HepG2 (cell line): ENCODE data around the gene CEBPZOS. TPM values are rescaled to one million over a fixed set of nuclear protein-coding genes. Genes with fewer than 3 reads are reported as not detected.

Experiments used
- ATAC-seq: fragments of 200-7000 bp; cut with Tn5 transposase; 3 replicates; pipeline ENCODE4 v1.9.1; 2020; ENCODE audit warnings: mild to moderate bottlenecking, moderate library complexity
- BruUV-seq: library from RNA; stranded (reverse); fragments of 400-500 nt; replicated peaks from 2 replicates; lab custom pipeline; 2021; lab: Mats Ljungman, UMichigan
- CTCF ChIA-PET: fragments of 300-600 bp; formaldehyde crosslinking; extraction: SDS; loops from one replicate; lab custom pipeline; 2021; ENCODE audit warnings: low total read pairs, inconsistent platforms, low intra/inter-chr PET ratio; lab: Yijun Ruan, JAX
- POLR2A ChIA-PET: fragments of 350-600 bp; sonication (Branson Sonifier 250); formaldehyde crosslinking; loops from one replicate; lab custom pipeline; 2020; ENCODE audit warnings: antibody characterized with exemption, inconsistent platforms; lab: Yijun Ruan, JAX
- DNase-seq: peaks from one replicate; pipeline ENCODE4 v3.0.0-alpha.2; 2015; ENCODE audit warnings: low spot score
- FAIRE-seq: peaks from 3 replicates; lab custom pipeline; 2011; peaks lifted over from hg19 to GRCh38; lab: Jason Lieb, UNC
- H2AFZ ChIP-seq: one replicate; pipeline ENCODE4 v1.6.1; 2011; ENCODE audit warnings: low read length, inconsistent platforms
- H3K27ac ChIP-seq: fragments of 300-600 bp; 3 replicates; pipeline ENCODE4 v1.8.0; 2011; ENCODE audit warnings: mixed run types, mild to moderate bottlenecking, mixed read lengths, low read length, inconsistent platforms; ENCODE audit not compliant: insufficient read depth; ENCODE audit errors: extremely low read length
- H3K27me3 ChIP-seq, 2 experiments: fragments of 200-600 bp in 1 of 2; 2 replicates in 1 of 2; 3 replicates in 1 of 2; pipeline versions ENCODE4 v1.6.0 to v1.8.0; 2011; ENCODE audit warnings: low read length in 2 of 2, mild to moderate bottlenecking in 2 of 2, moderate library complexity in 2 of 2, inconsistent platforms in 1 of 2; ENCODE audit not compliant: insufficient read depth in 2 of 2, control insufficient read depth in 1 of 2
- H3K36me3 ChIP-seq, 2 experiments: fragments of 200-600 bp in 1 of 2; replicated peaks in 1 of 2; 2 replicates in 1 of 2; 3 replicates in 1 of 2; pipeline versions ENCODE4 v1.5.1 to v1.8.0; 2011; ENCODE audit warnings: low read length in 2 of 2, inconsistent platforms in 1 of 2; ENCODE audit not compliant: insufficient read depth in 2 of 2, control insufficient read depth in 1 of 2
- H3K4me1 ChIP-seq: 2 replicates; pipeline ENCODE4 v1.5.1; 2012; ENCODE audit warnings: low read length, inconsistent platforms; ENCODE audit not compliant: insufficient read depth
- H3K4me2 ChIP-seq: 2 replicates; pipeline ENCODE4 v1.6.0; 2011; ENCODE audit warnings: low read depth, low read length, inconsistent platforms
- H3K4me3 ChIP-seq, 3 experiments: fragments of 200-600 bp in 1 of 3; sonication (generic), shearing (Covaris generic) in 1 of 3; replicated peaks in 1 of 3; 2 replicates each; pipeline ENCODE4 v1.5.1; 2011 to 2016; ENCODE audit warnings: low read length in 3 of 3, inconsistent platforms in 2 of 3, low read depth in 2 of 3, mild to moderate bottlenecking in 2 of 3, control low read depth in 1 of 3, mixed read lengths in 1 of 3; ENCODE audit not compliant: insufficient read depth in 1 of 3
- H3K79me2 ChIP-seq: one replicate; pipeline ENCODE4 v1.6.1; 2011; ENCODE audit warnings: low read length, inconsistent platforms; ENCODE audit not compliant: insufficient read depth
- H3K9ac ChIP-seq: 2 replicates; pipeline ENCODE4 v1.6.0; 2011; ENCODE audit warnings: mild to moderate bottlenecking, low read depth, low read length, inconsistent platforms; ENCODE audit not compliant: insufficient read depth
- H3K9me3 ChIP-seq: 2 replicates; pipeline ENCODE4 v1.5.1; 2012; ENCODE audit warnings: mild to moderate bottlenecking, low read length
- H4K20me1 ChIP-seq: 2 replicates; pipeline ENCODE4 v1.6.0; 2011; ENCODE audit warnings: inconsistent platforms, mild to moderate bottlenecking, low read length, moderate library complexity; ENCODE audit not compliant: insufficient read depth
- CENPX ChIP-seq: sonication (generic); formaldehyde crosslinking; IDR thresholded peaks from 2 replicates; pipeline ENCODE4 v1.9.0; 2021; ENCODE audit warnings: mild to moderate bottlenecking, missing genetic modification reagents, moderate library complexity
- FOXO1 ChIP-seq: sonication (generic); formaldehyde crosslinking; IDR thresholded peaks from 2 replicates; pipeline ENCODE4 v1.4.0; 2020; ENCODE audit warnings: missing genetic modification reagents
- MEF2D ChIP-seq: sonication (generic); formaldehyde crosslinking; IDR thresholded peaks from 2 replicates; pipeline ENCODE4 v1.5.1; 2020; ENCODE audit warnings: mild to moderate bottlenecking, missing genetic modification reagents
- RAD21 ChIP-seq: fragments of 450-650 bp; formaldehyde crosslinking; IDR thresholded peaks from 2 replicates; pipeline ENCODE4 v1.5.0; 2020; ENCODE audit warnings: mild to moderate bottlenecking
- REPIN1 ChIP-seq: sonication (generic); formaldehyde crosslinking; IDR thresholded peaks from 2 replicates; pipeline ENCODE4 v1.8.0; 2022; ENCODE audit warnings: missing genetic modification reagents, low read depth, mild to moderate bottlenecking, borderline replicate concordance
- SP4 ChIP-seq: sonication (generic); formaldehyde crosslinking; IDR thresholded peaks from 2 replicates; pipeline ENCODE4 v1.8.1; 2023; ENCODE audit warnings: mild to moderate bottlenecking, missing genetic modification reagents
- ZBTB8A ChIP-seq: sonication (generic); formaldehyde crosslinking; IDR thresholded peaks from 2 replicates; pipeline ENCODE4 v1.4.0; 2020; ENCODE audit warnings: mild to moderate bottlenecking, low read depth, missing genetic modification reagents, borderline replicate concordance
- ZFP90 ChIP-seq: sonication (generic); formaldehyde crosslinking; IDR thresholded peaks from 2 replicates; pipeline ENCODE4 v1.8.0; 2022; ENCODE audit warnings: missing genetic modification reagents, mild to moderate bottlenecking, inconsistent platforms, borderline replicate concordance
- ZNF674 ChIP-seq: sonication (generic); formaldehyde crosslinking; IDR thresholded peaks from 2 replicates; pipeline ENCODE4 v1.5.0; 2020; ENCODE audit warnings: low read depth, mild to moderate bottlenecking, missing genetic modification reagents
- WGBS: methylation state at CpG from one replicate; pipeline ENCODE4 v1.1.6; 2017; ENCODE audit warnings: low lambda C conversion rate; 5-methylcytosine and 5-hydroxymethylcytosine counted together
- in situ Hi-C: cut with HindIII; loops from 2 replicates; pipeline ENCODE4 v1.10.0; 2017; ENCODE audit warnings: low pct_unique_long_range_greater_than_20kb; ENCODE audit not compliant: extremely low pct_ligation_motif_present
- intact Hi-C: fragments of 100-400 bp; cut with micrococcal nuclease; formaldehyde crosslinking; loops from one replicate; pipeline ENCODE4 v1.10.0; 2022; ENCODE audit not compliant: unreplicated experiment
- polyA plus RNA-seq, 8 experiments: library from polyadenylated mRNA; depleted of rRNA in 3 of 8; stranded (reverse) in 7 of 8; unstranded in 1 of 8; fragments of >200 nt; fragmentation: Illumina TruSeq in 4 of 8; extraction: Trizol in 4 of 8; gene quantifications; 2 replicates each; pipeline versions ENCODE4 v1.2.1 to v1.2.3, GENCODE V29; 2011 to 2016; ENCODE audit warnings: low read depth in 4 of 8, missing spikeins in 1 of 8, mixed read lengths in 1 of 8; ENCODE audit not compliant: insufficient read depth in 1 of 8
- total RNA-seq, 5 experiments: library from RNA; depleted of rRNA; stranded (reverse); fragments of >200 nt; fragmentation: Illumina TruSeq; extraction: Trizol; gene quantifications; 2 replicates each; pipeline ENCODE4 v1.2.3, GENCODE V29; 2016; ENCODE audit warnings: low read depth in 1 of 5
- TF ChIP-seq, protein P1 (sequence below): sonication (generic); formaldehyde crosslinking; IDR thresholded peaks from 2 replicates; pipeline ENCODE4 v1.5.0; 2020; ENCODE audit warnings: missing genetic modification reagents, mild to moderate bottlenecking, borderline replicate concordance
- TF ChIP-seq, protein P2 (sequence below), 2 experiments: fragments of 450-650 bp in 1 of 2; sonication (generic) in 1 of 2; formaldehyde crosslinking; IDR thresholded peaks; 2 replicates each; pipeline versions ENCODE4 v1.5.0 to v1.8.0; 2020 to 2022; ENCODE audit warnings: mild to moderate bottlenecking in 1 of 2, missing genetic modification reagents in 1 of 2
- TF ChIP-seq, protein P3 (sequence below): sonication (generic); formaldehyde crosslinking; conservative IDR thresholded peaks from 2 replicates; pipeline ENCODE4 v1.8.0; 2022; ENCODE audit warnings: missing genetic modification reagents

CEBPZOS gene
- total and polyA plus RNA-seq, 2 of the 13 experiments (the other 11 are each of a cell fraction or from before 2014, with no cell fraction given), result 18.6 to 44.7 TPM

DNA sequence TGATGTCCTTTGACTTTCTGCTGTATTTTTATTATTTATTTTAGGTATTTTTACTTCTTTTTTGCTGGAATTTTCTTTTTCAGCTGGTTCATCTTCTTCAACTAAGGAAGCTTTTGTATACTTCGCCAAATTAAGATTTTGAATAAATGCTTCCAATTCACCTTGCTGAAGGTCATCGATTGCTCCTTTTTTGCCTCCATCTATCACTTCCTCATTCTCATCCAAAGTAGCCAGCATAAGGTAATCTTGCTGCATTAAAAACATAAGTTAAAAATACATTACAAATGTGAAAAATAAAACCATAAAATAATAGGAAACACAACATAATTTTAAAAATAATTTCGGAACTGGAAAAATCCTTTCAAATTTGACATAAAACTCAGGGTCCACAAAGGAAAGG, 32.5 kb downstream of the CEBPZOS start:
- Histone ChIP-seq H3K4me1 (peaks cover 70% of the 10 kb centered on the region), H3K79me2 (peaks cover 92% of the 10 kb centered on the region), H3K9me3 (no peaks in the 10 kb centered on the region), H3K4me3 (peak overlapping the region in 1 of 3 experiments; percentile 95; a peak in 2 of 6 replicates), H2AFZ (no peak overlapping the region), H3K27me3 (no peaks in the 10 kb centered on the region; a peak in 1 of 5 replicates), H4K20me1 (peaks cover 22% of the 10 kb centered on the region), H3K4me2 (peak overlapping the region; percentile 88; the same call in 1 of the 2 replicates), H3K27ac (no peak overlapping the region), H3K9ac (no peak overlapping the region), H3K36me3 (peaks cover 6 to 25% of the 10 kb centered on the region in 2 experiments)
- in situ Hi-C loops, result loop anchor here (5.0 kb wide), 1 partner anchor 71 kb away; the partner anchor contains the start of gene EIF2AK2
- no TSS peak for BruUV-seq
- FAIRE-seq (no peak), ATAC-seq (no peak), DNase-seq (no peak)
- CTCF ChIA-PET, result no interaction called here
- intact Hi-C loops, result no loop called here
- POLR2A ChIA-PET, result no interaction called here
- 95% methylated on average over 3 of the region's 3 CpGs for WGBS
- TF ChIP-seq, protein P1, sequence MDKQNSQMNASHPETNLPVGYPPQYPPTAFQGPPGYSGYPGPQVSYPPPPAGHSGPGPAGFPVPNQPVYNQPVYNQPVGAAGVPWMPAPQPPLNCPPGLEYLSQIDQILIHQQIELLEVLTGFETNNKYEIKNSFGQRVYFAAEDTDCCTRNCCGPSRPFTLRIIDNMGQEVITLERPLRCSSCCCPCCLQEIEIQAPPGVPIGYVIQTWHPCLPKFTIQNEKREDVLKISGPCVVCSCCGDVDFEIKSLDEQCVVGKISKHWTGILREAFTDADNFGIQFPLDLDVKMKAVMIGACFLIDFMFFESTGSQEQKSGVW, result no peak
- TF ChIP-seq ZBTB8A (0 out of 2 replicates have a peak, but pooled peaks have one; percentile 47), ZFP90 (CRISPR knock-in tag) (no peak)

DNA sequence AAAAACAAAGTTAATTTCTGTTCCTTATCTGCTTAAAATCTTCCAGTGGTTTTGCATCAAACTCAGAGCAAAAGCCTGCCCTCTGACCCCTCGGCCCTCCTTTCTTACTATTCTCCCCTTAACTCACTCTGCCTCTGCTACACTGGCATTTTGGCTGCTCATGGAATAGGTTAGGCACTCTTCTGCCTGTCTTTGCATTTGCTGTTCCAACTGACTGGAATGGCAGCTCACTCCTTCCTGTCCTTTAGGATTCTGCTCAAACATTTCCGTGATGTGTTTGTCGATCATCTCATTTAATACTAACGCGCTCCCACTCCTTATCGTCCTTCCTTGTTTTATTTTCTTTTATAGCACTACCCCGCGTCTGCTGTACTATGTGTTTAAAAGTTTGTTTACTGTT, 34.3 kb downstream of the CEBPZOS start:
- Histone ChIP-seq H3K9me3 (no peaks in the 10 kb centered on the region), H3K4me3 (peak overlapping the region; percentile 84 to 99 (median 95)), H3K4me2 (peak overlapping the region; percentile 88), H3K9ac (peak overlapping the region; percentile 94), H3K79me2 (peaks cover 93% of the 10 kb centered on the region), H3K27ac (peak overlapping the region; percentile 76), H4K20me1 (peaks cover 20% of the 10 kb centered on the region; the same call in 1 of the 2 replicates), H3K36me3 (peaks cover 8 to 23% of the 10 kb centered on the region in 2 experiments), H3K4me1 (peaks cover 57% of the 10 kb centered on the region), H3K27me3 (no peaks in the 10 kb centered on the region; a peak in 1 of 5 replicates), H2AFZ (no peak overlapping the region)
- intact Hi-C loops, result loop anchor here (2.0 to 10.0 kb wide), 2 partner anchors 34 to 146 kb away; partner anchors contain the start of genes CEBPZOS, GPATCH11 and HEATR5B
- ATAC-seq (peak; percentile 26), DNase-seq (peak; percentile 36), FAIRE-seq (no peak)
- POLR2A ChIA-PET, result interaction anchor here (1.5 to 2.4 kb wide), 2 partner anchors 74 to 694 kb away, joined by 3 to 12 read pairs; partner anchors contain the start of genes EIF2AK2 and RMDN2
- WGBS, result under 1% methylated on average over 8 of the region's 8 CpGs
- CTCF ChIA-PET, result no interaction called here
- in situ Hi-C loops, result no loop called here
- no TSS peak for BruUV-seq
- TF ChIP-seq SP4 (CRISPR knock-in tag), result no peak
- TF ChIP-seq RAD21 (CRISPR knock-in tag), result no peak
- TF ChIP-seq MEF2D (CRISPR knock-in tag), result no peak
- TF ChIP-seq, protein P2, sequence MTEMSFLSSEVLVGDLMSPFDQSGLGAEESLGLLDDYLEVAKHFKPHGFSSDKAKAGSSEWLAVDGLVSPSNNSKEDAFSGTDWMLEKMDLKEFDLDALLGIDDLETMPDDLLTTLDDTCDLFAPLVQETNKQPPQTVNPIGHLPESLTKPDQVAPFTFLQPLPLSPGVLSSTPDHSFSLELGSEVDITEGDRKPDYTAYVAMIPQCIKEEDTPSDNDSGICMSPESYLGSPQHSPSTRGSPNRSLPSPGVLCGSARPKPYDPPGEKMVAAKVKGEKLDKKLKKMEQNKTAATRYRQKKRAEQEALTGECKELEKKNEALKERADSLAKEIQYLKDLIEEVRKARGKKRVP (CRISPR knock-in tag; IDR thresholded peaks at IDR 0.05), result no peak
- TF ChIP-seq, protein P3, sequence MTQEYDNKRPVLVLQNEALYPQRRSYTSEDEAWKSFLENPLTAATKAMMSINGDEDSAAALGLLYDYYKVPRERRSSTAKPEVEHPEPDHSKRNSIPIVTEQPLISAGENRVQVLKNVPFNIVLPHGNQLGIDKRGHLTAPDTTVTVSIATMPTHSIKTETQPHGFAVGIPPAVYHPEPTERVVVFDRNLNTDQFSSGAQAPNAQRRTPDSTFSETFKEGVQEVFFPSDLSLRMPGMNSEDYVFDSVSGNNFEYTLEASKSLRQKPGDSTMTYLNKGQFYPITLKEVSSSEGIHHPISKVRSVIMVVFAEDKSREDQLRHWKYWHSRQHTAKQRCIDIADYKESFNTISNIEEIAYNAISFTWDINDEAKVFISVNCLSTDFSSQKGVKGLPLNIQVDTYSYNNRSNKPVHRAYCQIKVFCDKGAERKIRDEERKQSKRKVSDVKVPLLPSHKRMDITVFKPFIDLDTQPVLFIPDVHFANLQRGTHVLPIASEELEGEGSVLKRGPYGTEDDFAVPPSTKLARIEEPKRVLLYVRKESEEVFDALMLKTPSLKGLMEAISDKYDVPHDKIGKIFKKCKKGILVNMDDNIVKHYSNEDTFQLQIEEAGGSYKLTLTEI, result no peak
- no peak for TF ChIP-seq REPIN1 (CRISPR knock-in tag)
- TF ChIP-seq ZNF674 (CRISPR knock-in tag), result no peak
- TF ChIP-seq CENPX (CRISPR knock-in tag), result no peak
- no peak for TF ChIP-seq FOXO1 (CRISPR knock-in tag)
